ENCODE measurements around the gene TNIK. TPM values are rescaled to one million over a fixed set of nuclear protein-coding genes. Genes with fewer than 3 reads are reported as not detected.

TNIK gene
- total RNA-seq, 2 donors from 2014 or later = 32.2 to 43.2 TPM

DNA sequence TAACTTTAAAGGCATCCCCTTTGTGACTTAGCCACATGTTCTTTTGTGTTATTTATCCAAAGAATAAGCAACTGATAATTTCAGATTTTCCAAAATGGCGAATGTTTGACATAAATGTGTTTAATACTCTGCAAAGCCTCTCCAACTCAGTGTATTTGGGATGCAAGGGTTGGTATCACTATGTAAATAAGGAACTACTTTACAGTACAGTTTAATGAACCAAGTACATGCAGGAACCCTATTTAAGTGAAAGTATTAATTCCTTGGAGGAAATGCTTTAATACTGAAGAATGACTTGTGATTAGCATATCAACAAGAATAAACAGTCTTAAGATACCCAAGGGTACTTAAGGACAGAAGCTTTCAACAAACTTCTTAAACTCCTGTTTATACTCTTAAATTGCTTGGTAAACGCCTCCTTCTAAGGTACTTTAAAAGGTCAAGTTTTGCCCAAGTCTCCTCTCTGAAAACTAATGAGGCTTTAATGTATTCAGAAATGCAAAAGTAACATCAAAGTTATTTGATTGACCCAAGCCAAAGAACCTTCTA is 107.7 kb downstream of the TNIK start:
- no peak overlapping the region for H3K27ac Mint-ChIP-seq
- ATAC-seq (replicated peaks in 1 of 2) = no peak

DNA sequence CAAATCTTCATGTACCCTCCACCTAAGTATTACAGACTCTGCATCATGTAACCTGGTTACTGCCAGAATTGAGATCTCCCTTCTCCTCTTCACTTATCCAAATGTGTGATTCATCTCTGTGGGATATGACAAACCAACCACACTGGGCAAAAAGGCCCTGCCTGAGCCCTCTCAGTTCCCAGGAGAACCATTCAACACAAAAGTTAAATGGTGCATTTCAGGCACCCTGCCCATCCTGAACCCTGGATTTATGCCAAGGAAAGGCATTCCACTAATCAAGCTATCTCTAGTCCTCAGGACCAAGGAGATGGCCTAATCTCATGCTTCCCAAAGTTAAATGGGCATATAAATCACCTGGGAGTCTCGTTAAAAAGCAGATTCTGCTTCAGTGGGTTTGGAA is 108.5 kb downstream of the TNIK start:
- no peaks in the 10 kb centered on the region for H3K27me3 Mint-ChIP-seq (ENCODE audit: low read depth)
- no peak overlapping the region for H3K27ac Mint-ChIP-seq
- peaks cover 0 to 3% of the 10 kb centered on the region in 2 donors for H3K9me3 Mint-ChIP-seq
- no peak overlapping the region for H3K4me3 Mint-ChIP-seq
- peak; percentile 55 to 67 for ATAC-seq (replicated peaks in 1 of 2)
- H3K4me1 Mint-ChIP-seq (ENCODE audit: low read depth) = peaks cover 85% of the 10 kb centered on the region
- DNase-seq = peak; percentile 10 to 25
- H3K36me3 Mint-ChIP-seq (ENCODE audit: insufficient read depth in 2 of 2) = no peaks in the 10 kb centered on the region

More for the DNA sequence above, 107.7 kb downstream of the TNIK start:
- no peaks in the 10 kb centered on the region for H3K27me3 Mint-ChIP-seq (ENCODE audit: low read depth)
- H3K4me1 Mint-ChIP-seq (ENCODE audit: low read depth) = peaks cover 81% of the 10 kb centered on the region
- DNase-seq = no peak
- H3K4me3 Mint-ChIP-seq = no peak overlapping the region
- H3K9me3 Mint-ChIP-seq = no peaks in the 10 kb centered on the region
- no peaks in the 10 kb centered on the region for H3K36me3 Mint-ChIP-seq (ENCODE audit: insufficient read depth in 2 of 2)

DNA sequence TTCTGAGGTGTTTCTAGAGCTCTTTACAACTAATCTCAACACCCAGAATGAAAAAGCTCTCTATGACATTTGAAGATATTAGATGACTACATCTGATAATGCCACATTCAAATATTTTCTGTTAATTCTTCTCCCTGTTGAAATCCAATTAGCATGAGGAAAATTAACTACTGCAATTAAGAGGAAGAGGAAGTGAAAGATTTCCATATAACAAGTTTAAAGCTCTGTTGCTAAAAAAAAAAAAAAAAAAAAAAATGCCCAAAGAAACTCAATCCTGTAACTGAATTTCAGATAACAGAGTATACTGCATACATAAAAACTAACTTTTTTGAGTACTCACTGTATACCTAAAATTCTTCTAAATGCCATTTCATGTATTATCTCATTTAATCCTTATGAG is 109.8 kb downstream of the TNIK start:
- Mint-ChIP-seq H3K9me3 (peaks cover 2 to 3% of the 10 kb centered on the region in 2 donors), H3K4me1 (ENCODE audit: low read depth) (peaks cover 81% of the 10 kb centered on the region), H3K4me3 (no peak overlapping the region), H3K27ac (no peak overlapping the region), H3K36me3 (ENCODE audit: insufficient read depth in 2 of 2) (peaks cover 3 to 9% of the 10 kb centered on the region in 2 donors), H3K27me3 (ENCODE audit: low read depth) (no peaks in the 10 kb centered on the region)
- no peak for ATAC-seq (replicated peaks in 1 of 2)
- DNase-seq = no peak

DNA sequence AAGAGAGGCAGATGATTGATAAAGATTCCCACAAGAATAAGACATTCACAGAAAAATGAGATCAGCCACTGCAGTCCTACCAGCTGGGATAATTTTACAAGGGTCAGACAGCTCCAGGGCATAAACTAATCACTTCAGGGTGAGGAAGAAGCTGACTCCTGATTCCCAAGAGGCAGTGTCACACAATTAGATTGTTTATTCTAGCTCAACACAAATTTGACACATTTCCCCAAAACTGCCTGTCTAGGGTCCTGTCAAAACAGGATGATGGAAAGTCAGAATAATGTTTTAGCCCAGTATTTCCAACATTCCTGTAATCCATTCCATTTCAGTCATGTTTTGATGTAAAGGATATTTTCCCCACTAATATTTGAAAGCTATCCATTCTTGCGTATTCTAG is 110.8 kb downstream of the TNIK start:
- Mint-ChIP-seq H3K36me3 (ENCODE audit: insufficient read depth in 2 of 2) (peaks cover 7 to 18% of the 10 kb centered on the region in 2 donors), H3K27ac (no peak overlapping the region), H3K9me3 (peaks cover 2 to 3% of the 10 kb centered on the region in 2 donors), H3K4me1 (ENCODE audit: low read depth) (peaks cover 80% of the 10 kb centered on the region), H3K4me3 (no peak overlapping the region), H3K27me3 (ENCODE audit: low read depth) (no peaks in the 10 kb centered on the region)
- ATAC-seq (replicated peaks in 1 of 2) = no peak
- DNase-seq = no peak

DNA sequence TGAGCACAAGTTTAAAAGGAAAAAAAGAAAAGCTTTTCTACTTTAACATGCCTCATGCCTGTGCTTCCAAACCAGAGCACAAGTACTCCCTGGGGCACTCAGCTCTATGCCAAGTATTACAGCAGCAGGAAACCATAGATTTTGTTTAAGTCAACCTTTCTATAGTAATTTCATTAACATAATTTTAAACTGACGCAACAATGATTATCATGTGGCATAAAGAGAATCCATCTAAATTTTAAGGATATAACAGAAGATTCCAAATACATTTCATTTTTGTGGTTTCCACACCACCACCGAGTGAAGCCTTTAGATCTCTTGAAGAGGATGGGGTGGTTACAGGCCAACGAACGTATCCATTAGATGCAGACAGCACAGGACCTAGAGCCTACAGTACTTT is 112.1 kb downstream of the TNIK start:
- DNase-seq (no peak), ATAC-seq (replicated peaks in 1 of 2) (no peak)
- peaks cover 2 to 5% of the 10 kb centered on the region in 2 donors for H3K9me3 Mint-ChIP-seq
- H3K27ac Mint-ChIP-seq = peak overlapping the region; percentile 52
- H3K27me3 Mint-ChIP-seq (ENCODE audit: low read depth) = no peaks in the 10 kb centered on the region
- H3K4me3 Mint-ChIP-seq = peak overlapping the region in 1 of 2 donors; percentile 64
- H3K36me3 Mint-ChIP-seq (ENCODE audit: insufficient read depth in 2 of 2) = peaks cover 11 to 25% of the 10 kb centered on the region in 2 donors
- H3K4me1 Mint-ChIP-seq (ENCODE audit: low read depth) = peaks cover 81% of the 10 kb centered on the region

DNA sequence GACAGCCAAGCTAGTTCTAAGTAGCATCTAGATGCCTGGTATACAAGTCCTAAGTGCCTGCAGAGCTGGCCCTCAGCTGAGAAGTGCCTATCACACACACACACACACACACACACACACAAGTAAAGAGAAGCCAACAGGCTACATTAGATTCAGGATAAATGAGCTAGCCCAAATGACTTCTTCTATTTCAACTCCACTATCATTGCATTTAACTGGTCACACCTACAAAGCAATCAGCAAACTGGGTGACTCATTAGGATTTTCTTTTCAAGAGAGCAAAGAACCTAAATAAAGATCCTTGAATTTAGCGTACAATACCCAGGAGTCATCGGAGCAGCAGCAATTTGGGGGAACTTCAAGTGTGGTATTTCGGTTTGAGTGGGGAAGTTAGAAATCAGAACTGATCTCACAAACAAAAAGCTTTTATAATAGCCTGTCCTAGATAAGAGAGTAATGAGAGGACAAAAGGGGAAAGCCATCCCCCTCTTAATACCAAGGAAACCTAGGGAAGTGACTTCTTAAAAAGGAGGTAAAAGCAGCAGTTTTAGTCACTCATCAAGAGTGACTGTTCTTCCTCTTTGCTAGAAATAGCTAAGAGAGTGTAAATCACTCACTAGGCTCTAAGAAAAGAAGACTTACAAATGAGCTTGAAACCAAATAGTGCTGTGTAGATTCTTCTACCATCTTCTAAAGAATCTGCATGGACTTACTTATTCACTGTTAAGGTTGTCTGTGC is 112.7 kb downstream of the TNIK start:
- Mint-ChIP-seq H3K27ac (peak overlapping the region; percentile 52), H3K27me3 (ENCODE audit: low read depth) (no peaks in the 10 kb centered on the region), H3K36me3 (ENCODE audit: insufficient read depth in 2 of 2) (peaks cover 14 to 31% of the 10 kb centered on the region in 2 donors), H3K9me3 (peaks cover 5 to 6% of the 10 kb centered on the region in 2 donors), H3K4me1 (ENCODE audit: low read depth) (peaks cover 80% of the 10 kb centered on the region), H3K4me3 (peak overlapping the region; percentile 59 to 64)
- no peak for DNase-seq
- peak; percentile 46 to 64 for ATAC-seq (replicated peaks in 1 of 2)

DNA sequence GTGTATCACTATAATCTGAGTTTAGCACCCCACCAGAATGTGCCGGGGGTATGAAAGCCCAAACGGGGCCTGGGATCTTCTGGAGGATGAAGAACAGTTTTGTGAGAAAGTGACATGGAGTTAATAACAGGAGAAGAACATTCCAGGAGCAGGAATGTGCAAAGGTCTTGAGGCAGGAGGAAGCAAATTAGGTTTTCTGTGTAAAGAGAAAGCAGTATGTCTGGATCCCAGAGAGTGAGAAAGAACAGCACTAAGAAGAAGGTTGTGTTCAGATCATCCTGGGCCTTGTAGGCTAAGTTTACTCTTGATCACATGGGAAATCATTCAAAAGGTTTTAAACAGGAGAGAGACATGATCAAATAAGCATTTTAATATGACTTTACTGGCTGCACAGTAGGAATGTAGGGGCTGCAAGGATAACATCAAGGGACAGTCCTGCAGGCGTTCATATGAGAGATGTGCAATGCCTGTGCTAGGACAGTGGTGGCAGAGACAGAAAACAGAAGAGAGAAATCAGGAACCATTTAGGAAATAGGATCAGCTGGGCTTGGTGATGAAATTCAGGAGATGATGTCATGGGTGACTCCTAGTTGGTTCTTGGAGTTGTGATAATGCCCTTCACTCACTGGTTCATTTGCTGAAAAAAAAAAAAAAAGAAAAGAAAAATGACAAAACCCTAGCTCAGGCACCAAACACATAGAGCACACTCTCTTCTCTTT is 113.5 kb downstream of the TNIK start:
- Mint-ChIP-seq H3K9me3 (peaks cover 5 to 6% of the 10 kb centered on the region in 2 donors), H3K4me1 (ENCODE audit: low read depth) (peaks cover 78% of the 10 kb centered on the region), H3K27me3 (ENCODE audit: low read depth) (no peaks in the 10 kb centered on the region), H3K27ac (peak overlapping the region; percentile 26), H3K4me3 (peak overlapping the region; percentile 8 to 16), H3K36me3 (ENCODE audit: insufficient read depth in 2 of 2) (peaks cover 14 to 35% of the 10 kb centered on the region in 2 donors)
- DNase-seq (no peak), ATAC-seq (replicated peaks in 1 of 2) (no peak)

DNA sequence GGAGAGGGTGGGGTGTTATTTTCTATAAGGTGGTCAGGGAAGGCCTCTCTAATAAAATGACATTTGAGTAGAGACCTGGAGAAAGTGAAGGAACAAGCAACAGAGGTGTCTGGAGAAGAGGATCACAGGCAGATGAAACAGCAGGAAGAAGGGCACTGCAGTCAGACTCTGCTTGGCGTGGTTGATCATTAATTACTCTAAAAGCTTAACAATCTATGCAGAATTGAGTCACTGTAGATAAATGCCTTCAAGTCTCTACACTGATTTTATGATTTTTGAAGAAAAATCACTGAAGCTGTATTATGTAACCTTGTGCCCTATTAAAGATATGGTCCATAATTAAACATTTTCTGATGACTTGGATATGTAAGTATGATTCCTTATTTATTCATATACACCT is 114.2 kb downstream of the TNIK start:
- peaks cover 5 to 6% of the 10 kb centered on the region in 2 donors for H3K9me3 Mint-ChIP-seq
- H3K36me3 Mint-ChIP-seq (ENCODE audit: insufficient read depth in 2 of 2) = peaks cover 14 to 35% of the 10 kb centered on the region in 2 donors
- H3K4me3 Mint-ChIP-seq = no peak overlapping the region
- ATAC-seq (replicated peaks in 1 of 2) (no peak), DNase-seq (no peak)
- H3K4me1 Mint-ChIP-seq (ENCODE audit: low read depth) = peaks cover 71% of the 10 kb centered on the region
- no peaks in the 10 kb centered on the region for H3K27me3 Mint-ChIP-seq (ENCODE audit: low read depth)
- no peak overlapping the region for H3K27ac Mint-ChIP-seq

DNA sequence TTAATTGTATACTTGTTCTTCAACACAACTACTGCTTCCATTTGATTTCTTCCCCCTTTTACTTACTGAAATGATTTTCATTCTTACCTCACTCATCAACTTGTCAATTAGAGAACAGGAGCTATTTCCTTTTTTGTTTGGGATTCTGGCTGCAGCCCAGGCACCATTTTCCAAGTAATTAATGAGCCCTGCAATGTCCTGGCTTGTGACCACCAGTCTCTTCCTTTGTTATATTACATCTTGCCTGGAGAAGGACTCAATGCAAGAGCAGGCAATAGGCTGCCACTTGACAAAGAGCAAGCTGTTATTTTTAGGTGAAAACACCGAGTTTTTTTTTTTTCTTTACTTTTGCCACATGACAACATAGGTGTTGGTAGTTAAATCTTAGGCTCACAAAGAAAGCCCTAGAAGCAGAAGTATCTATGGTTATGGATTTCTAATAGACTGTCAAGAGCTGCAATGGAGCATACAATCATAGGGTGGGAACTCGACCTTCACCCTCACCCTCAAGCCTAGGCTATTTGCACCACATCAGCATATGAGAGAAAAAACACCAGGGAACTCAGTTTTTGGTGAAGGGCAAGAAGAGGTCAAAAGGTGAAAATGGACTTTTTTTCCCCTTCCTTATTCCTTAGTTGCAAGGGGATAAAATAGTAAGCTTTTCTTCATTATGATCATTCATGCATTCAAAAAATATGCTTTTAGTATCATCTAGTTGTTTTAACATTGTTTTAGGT is 114.9 kb downstream of the TNIK start:
- H3K4me3 Mint-ChIP-seq = no peak overlapping the region
- DNase-seq = no peak
- H3K36me3 Mint-ChIP-seq (ENCODE audit: insufficient read depth in 2 of 2) = peaks cover 14 to 35% of the 10 kb centered on the region in 2 donors
- peaks cover 64% of the 10 kb centered on the region for H3K4me1 Mint-ChIP-seq (ENCODE audit: low read depth)
- H3K27me3 Mint-ChIP-seq (ENCODE audit: low read depth) = no peaks in the 10 kb centered on the region
- H3K9me3 Mint-ChIP-seq = peaks cover 5 to 6% of the 10 kb centered on the region in 2 donors
- no peak overlapping the region for H3K27ac Mint-ChIP-seq
- ATAC-seq (replicated peaks in 1 of 2) = no peak

DNA sequence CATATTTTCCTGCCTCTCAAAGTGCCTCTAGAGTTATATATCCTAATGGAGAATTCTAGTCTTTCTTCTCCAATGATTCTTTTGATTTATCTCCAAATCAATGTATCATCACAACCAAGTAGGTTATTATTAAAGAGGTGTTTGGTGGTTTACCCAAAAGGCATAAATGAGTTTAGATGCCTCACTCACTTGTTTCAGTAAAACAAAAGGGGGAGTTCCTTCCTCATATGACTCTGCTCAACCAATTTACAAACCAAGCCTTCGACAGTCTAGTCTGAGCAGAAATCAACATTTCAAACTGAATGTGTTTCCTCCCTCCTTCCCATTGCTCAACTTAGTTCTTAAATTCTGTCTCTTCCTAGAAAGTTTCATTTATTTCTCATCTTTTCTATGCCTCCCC is 116.5 kb downstream of the TNIK start:
- H3K4me1 Mint-ChIP-seq (ENCODE audit: low read depth) = peaks cover 53% of the 10 kb centered on the region
- H3K27ac Mint-ChIP-seq = peak overlapping the region; percentile 5
- DNase-seq = no peak
- H3K27me3 Mint-ChIP-seq (ENCODE audit: low read depth) = no peaks in the 10 kb centered on the region
- peak overlapping the region in 1 of 2 donors; percentile 59 for H3K4me3 Mint-ChIP-seq
- peaks cover 16 to 35% of the 10 kb centered on the region in 2 donors for H3K36me3 Mint-ChIP-seq (ENCODE audit: insufficient read depth in 2 of 2)
- ATAC-seq (replicated peaks in 1 of 2) = peak; percentile 67 to 71
- peaks cover 5 to 6% of the 10 kb centered on the region in 2 donors for H3K9me3 Mint-ChIP-seq

DNA sequence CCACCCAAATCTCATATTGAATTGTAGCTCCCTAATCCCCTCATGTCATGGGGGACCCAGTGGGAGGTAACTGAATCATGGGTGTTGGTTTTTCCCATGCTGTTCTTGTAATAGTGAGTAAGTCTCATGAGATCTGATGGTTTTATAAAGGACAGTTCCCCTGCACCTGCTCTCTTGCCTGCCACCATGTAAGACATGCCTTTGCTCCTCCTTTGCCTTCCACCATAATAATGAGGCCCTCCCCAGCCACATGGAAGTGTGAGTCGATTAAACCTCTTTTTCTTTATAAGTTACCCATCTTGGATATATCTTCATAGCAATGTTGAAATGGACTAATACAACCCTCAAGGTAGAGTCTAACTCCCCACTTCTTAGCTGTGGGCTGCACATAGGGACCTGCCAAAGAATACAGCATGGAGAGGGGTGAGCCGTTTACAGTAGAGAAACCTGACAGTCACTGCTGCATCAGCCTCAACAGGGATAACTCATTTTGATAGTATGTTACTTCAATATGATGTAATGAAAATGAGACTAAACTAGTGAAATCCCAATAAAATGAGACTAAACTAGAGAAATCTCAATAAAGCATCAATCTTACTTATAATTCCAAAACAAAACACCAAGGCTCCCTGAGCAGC is 117.3 kb downstream of the TNIK start:
- Mint-ChIP-seq H3K27ac (no peak overlapping the region), H3K27me3 (ENCODE audit: low read depth) (no peaks in the 10 kb centered on the region), H3K9me3 (peaks cover 5 to 6% of the 10 kb centered on the region in 2 donors), H3K4me3 (no peak overlapping the region), H3K4me1 (ENCODE audit: low read depth) (peaks cover 49% of the 10 kb centered on the region), H3K36me3 (ENCODE audit: insufficient read depth in 2 of 2) (peaks cover 16 to 35% of the 10 kb centered on the region in 2 donors)
- ATAC-seq (replicated peaks in 1 of 2) = peak; percentile 42 to 52
- DNase-seq = no peak

DNA sequence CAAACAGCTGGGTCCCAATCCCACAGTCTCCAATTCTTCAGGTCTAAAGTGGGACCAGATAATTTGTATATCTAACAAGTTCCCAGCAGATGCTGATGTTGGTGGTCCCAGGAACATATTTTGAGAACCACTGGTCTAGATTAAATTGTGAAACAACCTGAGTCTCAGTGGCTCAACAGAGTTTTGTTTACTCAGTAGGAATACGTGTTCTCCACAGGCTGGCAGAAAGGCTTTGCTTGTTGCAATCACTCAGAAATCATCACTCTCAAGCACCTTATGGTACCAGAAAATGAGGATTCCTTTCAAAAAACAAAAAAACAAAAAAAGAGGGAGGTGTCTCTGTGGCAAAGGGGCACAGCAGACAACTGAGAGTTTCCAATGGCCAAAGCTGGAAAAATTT is 118.0 kb downstream of the TNIK start:
- H3K27me3 Mint-ChIP-seq (ENCODE audit: low read depth) = no peaks in the 10 kb centered on the region
- H3K9me3 Mint-ChIP-seq = peaks cover 5 to 6% of the 10 kb centered on the region in 2 donors
- H3K4me1 Mint-ChIP-seq (ENCODE audit: low read depth) = peaks cover 42% of the 10 kb centered on the region
- no peak overlapping the region for H3K4me3 Mint-ChIP-seq
- peaks cover 16 to 35% of the 10 kb centered on the region in 2 donors for H3K36me3 Mint-ChIP-seq (ENCODE audit: insufficient read depth in 2 of 2)
- DNase-seq (no peak), ATAC-seq (replicated peaks in 1 of 2) (no peak)
- no peak overlapping the region for H3K27ac Mint-ChIP-seq

Data from activated T-cell treated with anti-CD3 and anti-CD28 coated beads, Interleukin-2, amount 50 U/mL, for 72 hours (primary cell).